Stimulated activated CD8-positive, alpha-beta memory T cell treated with anti-CD3 and anti-CD28 coated beads, Interleukin-7, amount 100 ng/mL, for 4 hours (primary cell): ENCODE results near the gene TLCD1.
"Not testable (repeated sequence)": the region's sequence is repeated elsewhere in the genome, so short reads cannot be mapped to it uniquely, and the experiment has no call there.

ENCODE experiments used
- DNase-seq, 2 donors: peaks; one replicate each; pipeline ENCODE4 v3.0.0-alpha.2; 2020; ENCODE audit warnings: low read depth in 2 of 2

Gene TLCD1

DNA sequence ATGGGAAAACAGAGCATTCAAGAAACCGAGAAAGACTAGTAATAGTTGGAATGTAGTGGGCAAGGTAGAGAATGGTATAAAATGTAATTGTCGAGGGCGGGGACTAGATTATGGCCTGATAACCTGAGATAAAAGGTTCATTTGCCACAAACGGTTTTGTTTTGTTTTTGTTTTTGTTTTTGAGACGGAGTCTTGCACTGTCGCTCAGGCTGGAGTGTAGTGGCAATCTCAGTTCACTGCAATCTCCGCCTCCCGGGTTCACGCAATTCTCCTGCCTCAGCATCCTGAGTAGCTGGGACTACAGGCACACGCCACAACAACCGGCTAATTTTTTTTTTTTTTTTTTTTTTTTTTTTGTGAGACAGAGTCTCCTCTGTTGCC is 3.9 kb upstream of the TLCD1 start:
- DNase-seq: no peak

DNA sequence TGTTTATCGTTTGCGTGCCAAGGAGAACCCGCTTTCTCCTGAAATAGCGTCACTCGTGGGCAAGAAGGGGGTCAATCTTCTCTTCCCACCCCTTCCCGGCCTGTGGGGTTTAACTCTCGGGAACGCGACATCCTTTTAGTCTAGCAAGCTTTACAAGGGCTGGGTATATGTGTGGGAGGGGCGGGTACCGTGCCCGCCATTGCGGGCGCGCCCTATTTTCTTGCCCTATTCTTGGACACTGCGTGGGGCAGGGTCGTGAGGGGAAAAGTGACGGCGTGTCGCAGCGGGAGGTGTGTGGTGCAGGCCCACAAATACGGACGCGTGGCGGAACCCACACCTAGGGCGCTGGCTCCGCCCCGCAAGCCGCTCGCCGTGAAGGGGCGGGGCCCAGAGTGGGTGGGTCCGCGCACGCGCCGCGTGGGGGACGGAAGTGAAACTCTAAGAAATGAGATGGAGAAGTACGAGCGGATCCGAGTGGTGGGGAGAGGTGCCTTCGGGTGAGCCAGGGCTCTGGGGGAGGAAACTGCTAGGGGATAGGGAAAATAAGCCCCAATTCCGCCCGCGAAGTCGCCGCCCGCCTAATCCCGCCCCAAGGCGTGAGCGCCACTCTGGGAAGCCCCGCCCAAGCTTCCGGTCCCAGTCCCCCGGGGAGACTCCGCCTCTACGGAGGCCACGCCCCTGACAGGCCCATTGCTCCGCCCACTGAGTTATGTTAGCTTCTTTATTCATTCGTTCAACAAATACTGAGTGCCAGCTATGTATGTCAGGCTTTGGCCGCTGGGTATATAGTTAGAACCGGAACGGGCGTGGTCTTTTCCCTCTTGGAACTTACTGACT is 2.5 kb upstream of the TLCD1 start, which contains the start of gene NEK8:
TSS of gene NEK8 (plus strand) at position 425 of the 837 bp plus-strand sequence. CDS start at position 451, 26 bp downstream.
- DNase-seq: peak; percentile 93 to 96

DNA sequence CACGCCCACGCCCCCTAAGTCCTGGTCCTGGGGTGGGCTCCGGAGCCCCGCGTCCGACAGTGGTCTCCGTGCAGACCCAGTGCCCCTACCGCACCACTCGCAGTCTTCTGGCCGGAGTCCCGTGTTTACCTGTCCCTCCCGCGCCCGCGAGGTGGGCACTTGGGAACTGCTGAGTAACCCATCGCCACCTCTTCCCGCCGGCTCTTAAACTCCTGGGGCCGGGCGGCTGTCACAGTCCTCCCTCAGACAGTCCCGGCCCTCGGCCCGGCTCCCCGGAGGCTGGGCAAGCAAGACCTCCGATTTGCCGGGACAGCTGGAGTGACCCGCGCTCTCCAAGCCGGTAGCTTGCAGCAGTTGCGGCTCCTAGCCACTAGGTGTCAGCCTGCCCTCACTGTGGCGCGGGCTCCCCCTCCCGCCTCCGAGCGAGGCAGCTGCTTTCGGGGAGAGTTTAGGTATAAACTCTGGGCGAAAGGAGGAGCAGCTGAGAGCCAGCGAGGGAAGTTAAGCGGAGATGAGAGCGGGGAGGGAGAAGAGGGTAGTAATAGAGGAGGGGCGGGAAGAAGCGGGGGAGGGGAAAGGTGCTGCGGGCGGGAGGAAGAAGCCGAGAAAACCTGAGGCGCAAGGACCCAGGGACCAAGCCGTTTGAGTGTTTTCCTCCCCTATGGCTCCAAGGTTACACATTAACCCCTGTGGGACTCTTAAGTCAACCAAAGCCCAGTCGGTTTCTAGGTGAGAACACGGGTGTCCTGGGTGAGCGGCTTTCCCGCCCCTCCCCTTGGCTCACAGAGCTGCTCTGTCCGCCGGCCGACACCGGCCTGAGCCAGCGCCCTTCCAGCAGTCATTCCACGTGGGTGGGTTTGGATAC is 826 bp upstream of the TLCD1 start:
- DNase-seq: peak; percentile 82 to 85

GRCh38 chr17:28725660-28726225 is 290 bp downstream of the TLCD1 start:
- DNase-seq: no peak

DNA sequence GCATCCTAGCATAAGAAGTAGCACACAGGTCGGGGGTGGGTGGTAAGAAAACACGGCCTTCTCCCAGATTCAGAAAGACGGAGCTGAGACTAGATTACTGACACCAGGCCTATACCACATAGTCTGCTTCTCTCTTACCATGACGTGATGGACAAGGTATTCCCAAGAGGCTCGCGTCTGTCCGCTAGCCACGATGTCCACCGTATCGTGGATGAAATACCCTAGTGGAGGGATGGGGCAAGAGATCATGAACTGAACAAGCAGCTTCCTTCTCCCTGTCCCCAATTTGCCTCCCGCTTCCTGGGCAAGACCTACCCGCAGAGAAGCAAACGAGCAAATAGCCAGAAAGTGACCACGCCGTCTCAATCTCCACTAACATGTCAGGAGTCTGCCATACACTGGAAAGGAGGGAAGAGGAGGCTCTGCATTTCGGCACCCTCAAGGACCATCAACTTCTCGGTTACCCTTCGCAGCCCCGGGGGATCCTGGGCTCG is 820 bp downstream of the TLCD1 start:
- no peak for DNase-seq

GRCh38 chr17:28724500-28725165 is 1.4 kb downstream of the TLCD1 start:
- no peak for DNase-seq

DNA sequence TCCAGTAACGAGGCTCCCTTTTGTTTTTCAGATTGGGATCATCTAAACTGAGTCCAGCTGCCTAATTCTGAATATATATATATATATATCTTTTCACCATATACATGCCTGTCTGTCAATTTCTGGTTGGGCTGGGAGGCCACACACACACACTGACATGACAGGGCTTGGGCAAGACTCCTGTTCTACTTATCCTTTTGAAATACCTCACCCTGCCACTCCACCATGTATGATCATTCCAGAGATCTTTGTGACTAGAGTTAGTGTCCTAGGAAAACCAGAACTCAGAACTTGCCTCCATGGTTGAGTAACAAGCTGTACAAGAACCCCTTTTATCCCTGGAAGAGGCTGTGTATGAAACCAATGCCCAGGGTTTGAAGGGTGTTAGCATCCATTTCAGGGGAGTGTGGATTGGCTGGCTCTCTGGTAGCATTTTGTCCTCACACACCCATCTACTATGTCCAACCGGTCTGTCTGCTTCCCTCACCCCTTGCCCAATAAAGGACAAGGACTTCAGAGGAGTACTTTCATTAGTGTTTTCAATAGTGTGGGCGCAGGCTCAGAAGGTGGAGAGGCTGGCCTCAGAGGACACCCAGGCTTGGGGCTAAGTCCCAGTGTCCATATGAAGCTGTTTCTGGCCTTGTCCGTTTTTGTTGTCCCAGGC is 2.1 kb downstream of the TLCD1 start:
- not testable (repeated sequence) for DNase-seq

DNA sequence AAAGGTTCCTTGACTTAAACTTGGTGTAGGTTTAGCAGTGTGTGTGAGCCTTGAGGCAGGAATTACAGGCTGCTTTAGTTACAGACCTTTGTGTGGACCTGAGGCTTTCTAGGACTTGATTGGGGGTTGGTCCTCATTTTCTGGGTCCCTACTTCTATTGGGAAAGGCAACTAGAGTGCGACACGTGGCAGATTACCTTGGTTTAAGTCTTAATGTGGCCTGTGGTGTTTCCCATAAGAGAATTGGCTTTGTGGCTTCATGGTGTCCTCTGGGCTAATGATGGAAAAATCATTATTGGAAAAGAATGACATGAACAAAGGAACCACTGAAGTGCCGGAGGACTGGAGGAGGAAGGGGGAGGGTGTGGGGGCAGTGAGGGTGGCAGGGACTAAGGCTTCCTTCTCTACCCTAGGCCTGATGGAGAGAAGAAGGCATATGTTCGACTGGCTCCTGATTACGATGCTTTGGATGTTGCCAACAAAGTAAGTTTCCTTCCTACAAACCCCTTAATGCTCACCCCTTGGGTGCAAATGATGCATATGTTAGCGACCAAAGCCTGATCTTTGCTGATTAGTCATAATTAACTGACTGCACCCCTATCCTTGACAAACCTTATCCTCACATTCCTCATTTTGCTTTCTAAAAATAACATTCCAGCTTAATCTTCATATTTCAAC is 2.7 kb downstream of the TLCD1 start:
- DNase-seq: no peak

DNA sequence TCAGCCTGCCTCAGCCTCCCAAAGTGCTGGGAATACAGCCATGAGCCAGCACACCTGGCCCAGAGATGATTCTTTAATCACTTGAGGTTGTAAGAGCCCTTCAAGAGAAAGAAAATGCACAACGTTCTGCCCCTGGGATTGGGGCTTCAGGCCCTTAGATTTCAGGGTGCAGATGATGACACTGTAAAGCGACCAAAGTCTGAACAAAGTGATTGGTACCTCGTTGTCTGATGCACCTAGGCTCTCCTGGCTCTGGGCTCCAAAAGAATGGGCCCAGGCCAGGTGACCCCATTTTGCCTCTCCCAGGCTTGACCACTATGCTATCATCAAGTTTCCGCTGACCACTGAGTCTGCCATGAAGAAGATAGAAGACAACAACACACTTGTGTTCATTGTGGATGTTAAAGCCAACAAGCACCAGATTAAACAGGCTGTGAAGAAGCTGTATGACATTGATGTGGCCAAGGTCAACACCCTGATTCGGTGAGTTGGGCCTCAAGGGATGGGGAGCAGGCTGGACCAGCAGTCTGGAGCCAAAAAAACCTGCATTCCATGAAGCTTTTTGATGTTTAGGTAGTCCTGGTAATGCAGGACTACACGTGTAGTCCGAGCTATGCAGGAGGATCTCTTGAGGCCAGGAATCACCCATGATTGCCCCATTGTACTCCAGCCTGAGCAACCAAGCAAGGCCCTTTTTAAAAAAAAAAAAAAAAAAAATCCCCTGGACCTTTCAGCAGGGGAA is 3.4 kb downstream of the TLCD1 start:
- no peak for DNase-seq

GRCh38 chr17:28720997-28721329 is 5.1 kb downstream of the TLCD1 start:
- DNase-seq: not testable (repeated sequence)

DNA sequence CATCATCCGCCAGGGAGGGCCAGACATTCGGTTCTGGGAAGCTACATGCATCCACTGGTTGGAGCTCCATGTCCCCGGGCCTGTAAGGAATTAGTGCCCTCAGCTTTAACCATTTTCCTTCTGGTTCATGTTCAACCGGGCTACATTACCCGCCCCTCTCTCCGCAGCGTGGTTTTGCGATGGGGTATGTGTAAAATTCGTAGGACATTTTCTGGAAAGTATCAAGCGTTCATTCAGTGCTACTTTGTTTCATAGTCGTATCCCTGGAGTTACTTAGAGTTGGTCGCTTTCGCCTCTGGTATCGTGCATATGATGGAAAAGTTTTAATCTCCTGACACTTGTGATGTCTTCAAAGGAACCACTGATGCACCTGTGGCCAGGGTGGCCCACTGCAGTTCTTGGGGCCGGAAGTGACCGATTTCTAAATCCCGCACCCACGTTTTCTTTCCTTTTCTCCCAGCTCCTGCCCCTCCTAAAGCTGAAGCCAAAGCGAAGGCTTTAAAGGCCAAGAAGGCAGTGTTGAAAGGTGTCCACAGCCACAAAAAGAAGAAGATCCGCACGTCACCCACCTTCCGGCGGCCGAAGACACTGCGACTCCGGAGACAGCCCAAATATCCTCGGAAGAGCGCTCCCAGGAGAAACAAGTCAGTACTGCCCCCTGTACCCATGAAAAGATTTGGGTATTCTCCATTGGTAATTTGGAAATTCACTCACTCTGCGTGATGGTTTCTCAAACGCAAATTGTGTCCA is 5.6 kb downstream of the TLCD1 start:
- DNase-seq: peak in 1 of 2 donors; percentile 51

- DNase-seq: no peak
Measured at GRCh38 chr17:28719021-28719433, 7.0 kb downstream of the TLCD1 start.

DNA sequence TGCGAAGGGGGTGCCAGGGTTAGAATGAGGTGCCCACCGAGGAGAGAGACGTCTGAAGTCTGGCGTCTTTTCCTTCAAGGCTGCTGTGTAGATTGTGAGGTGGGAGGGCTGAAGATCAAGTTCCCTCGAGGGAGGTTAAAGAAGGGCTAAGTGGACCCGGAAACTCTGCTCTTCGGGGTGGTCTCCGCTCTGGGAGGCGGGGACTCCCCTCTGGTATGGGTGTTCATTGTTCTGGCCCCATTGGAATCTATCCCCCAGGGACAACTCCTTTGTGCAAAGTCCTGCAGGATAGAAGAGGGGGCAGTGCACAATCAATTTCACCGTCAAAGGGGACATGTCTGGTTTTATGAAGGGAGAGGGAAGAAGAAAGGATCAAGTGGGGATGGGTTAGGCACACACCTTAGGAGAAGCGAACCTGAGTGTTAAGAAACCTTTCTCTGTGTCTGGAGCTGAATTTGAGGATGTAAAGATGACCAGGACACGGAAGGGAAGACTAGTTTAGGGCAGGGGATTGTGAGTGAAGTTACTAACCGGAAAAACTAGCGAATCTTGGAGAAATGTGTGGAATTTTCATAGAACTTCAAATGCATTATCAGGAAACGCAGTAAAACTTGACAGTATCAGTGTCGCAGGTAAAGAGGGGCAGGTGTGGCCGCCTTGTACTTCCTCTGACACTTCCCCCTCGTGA is 7.6 kb downstream of the TLCD1 start:
- DNase-seq: no peak

- DNase-seq: no peak
Measured at GRCh38 chr17:28717578-28718332, 8.3 kb downstream of the TLCD1 start, which contains the start of gene RAB34. Gene RAB34, minus strand, starts transcription at chr17:28717868. Its CDS starts 602 bp downstream, at chr17:28717266.

DNA sequence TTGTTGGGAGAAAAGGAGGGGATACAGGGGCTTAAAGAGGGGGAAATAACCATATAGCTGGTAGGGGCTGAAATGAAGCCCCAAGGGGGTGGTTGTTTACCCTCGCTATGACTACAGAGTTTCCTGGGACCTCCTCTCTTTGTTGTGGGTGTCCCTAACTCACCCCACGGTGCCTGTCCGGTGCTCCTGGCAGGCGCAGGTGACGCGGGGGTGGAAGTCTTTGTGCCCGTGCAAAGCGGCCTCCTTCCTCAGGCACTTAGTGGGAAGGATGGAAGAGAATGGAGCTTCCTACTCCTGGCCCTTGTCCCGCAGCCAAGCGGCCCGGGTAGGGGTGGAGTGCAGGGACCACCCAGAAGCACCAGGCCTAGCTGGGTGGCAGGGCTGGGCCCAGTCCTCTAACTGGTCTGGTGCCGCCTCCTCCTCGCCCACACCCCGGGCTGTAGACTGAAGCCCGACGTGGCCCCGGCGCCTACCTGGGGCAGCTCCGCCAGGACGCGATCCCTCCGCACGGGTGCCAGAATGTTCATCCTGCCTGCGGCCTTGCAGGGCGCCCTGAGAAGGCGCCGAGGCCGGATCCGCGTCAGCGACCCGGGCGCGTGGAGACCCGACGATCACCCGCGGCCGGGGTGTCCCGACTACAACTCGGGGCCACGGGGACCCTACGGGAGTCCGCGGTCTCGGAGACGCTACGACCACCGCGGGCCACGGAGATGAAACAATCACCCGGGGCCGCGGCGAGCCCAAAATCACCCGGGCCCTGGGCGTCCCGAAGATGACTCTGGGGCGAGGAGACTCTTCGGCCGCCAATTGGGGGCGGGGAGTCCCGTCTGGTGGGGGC is 9.1 kb downstream of the TLCD1 start:
- DNase-seq: no peak

DNA sequence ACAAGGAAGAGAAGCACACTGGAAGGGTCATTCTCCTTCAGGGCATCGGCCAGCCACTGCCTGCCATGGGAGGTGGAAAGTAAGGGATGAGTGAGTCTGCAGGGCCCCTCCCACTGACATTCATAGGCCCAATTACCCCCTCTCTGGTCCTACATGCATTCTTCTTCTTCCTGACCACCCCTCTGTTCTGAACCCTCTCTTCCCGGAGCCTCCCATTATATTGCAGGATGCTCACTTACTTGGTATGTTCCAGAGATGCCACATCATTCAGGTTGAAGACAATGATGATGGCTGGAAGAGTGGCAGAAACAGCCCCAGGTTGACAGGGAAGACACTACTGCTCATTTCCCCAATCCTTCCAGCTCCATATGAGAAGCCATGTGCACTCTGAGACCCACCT is 10.8 kb downstream of the TLCD1 start:
- DNase-seq: no peak

DNA sequence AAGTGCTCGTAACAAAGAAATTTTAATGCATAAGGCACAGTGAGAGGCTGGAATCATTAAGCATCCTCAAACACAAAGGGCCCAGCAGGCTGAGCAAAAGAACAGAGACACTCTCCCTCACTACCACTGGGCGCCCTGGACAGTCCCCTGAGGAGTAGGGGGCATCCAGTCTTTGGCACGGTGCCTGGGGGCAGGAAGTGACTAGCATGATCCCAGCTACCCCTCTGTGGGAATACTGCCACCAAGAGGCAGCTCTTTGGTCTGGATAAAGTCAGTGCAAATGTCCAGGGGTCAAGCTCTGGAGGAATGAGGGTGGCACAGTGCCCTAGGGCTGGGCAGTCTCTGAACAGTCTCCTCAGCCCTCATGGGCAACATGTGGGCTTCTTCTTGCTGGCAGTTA is 11.8 kb downstream of the TLCD1 start:
- DNase-seq: no peak
